OCI-LY1 (cell line): ENCODE measurements around the gene CHGA.

Experiments used
- CTCF ChIP-seq: fragments of 200-600 bp; sonication (generic), shearing (Covaris generic); IDR thresholded peaks from 2 replicates; pipeline ENCODE4 v1.5.1; 2017; ENCODE audit warnings: mild to moderate bottlenecking, antibody characterized with exemption, low read length, moderate library complexity, mixed read lengths
- EZH2 ChIP-seq: fragments of 200-600 bp; sonication (generic), shearing (Covaris generic); IDR thresholded peaks from 2 replicates; pipeline ENCODE4 v1.8.0; 2017; ENCODE audit warnings: borderline replicate concordance, mixed run types, mild to moderate bottlenecking, antibody characterized with exemption, low read length, moderate library complexity, mixed read lengths

- TF ChIP-seq CTCF (no peak), EZH2 (no peak)
These were observed 8.9 kb downstream of the CHGA start for GRCh38 chr14:92931681-92932447.
